GM18502 (cell line): ENCODE measurements around the gene PTPN14.

Source experiments
- ATAC-seq: cut with Tn5 transposase; IDR thresholded peaks from one replicate; pipeline ENCODE4 v1.9.1; 2021; ENCODE audit warnings: mild to moderate bottlenecking; ENCODE audit not compliant: unreplicated experiment, poor library complexity

The PTPN14 gene

DNA sequence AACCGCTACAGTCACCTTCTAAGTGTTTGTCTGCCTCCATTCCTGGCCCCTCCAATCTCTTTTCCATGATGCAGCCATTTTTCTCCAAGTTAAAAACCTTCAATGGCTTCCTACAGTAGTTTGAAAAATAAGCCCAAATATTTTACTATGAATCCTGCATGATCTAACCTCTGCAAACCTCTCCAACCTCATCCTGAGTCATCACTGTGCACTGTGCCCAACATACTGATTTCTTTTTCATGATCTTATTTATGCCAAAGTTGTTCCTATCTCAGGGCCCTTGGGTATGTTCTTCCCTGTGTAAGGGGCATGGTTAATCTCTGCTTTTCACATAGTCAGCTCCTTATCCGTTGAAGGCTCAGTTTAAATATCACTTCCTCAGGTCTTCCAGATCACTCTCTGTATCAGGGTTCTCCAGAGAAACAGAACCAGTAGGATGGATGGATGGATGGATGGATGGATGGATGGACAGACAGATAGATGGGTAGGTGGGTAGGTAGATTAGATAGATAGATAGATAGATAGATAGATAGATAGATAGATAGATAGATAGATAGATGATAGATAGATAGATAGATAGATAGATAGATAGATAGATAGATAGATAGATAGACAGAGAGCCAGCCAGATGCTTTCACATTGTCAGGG is 18.1 kb upstream of the PTPN14 start:
- ATAC-seq: no peak

DNA sequence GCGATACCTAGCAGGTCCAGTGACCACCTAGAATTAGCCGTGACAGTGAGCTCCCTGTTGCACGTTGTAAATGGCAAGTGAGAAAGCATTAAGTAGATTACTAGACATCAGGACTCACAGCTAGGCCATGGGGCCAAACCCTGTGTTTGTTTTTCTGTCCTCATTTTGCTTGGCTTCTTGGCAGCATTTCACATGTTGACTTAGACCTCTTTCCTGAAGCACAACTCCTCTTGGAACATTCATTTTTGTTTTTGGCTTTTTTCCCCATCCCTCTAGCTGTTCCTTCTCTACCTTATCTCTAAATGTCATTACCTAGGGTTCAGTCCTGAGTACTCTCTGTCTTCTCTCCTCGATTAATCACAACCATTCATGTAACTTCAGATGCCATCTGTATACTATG is 16.9 kb upstream of the PTPN14 start:
- no peak for ATAC-seq

DNA sequence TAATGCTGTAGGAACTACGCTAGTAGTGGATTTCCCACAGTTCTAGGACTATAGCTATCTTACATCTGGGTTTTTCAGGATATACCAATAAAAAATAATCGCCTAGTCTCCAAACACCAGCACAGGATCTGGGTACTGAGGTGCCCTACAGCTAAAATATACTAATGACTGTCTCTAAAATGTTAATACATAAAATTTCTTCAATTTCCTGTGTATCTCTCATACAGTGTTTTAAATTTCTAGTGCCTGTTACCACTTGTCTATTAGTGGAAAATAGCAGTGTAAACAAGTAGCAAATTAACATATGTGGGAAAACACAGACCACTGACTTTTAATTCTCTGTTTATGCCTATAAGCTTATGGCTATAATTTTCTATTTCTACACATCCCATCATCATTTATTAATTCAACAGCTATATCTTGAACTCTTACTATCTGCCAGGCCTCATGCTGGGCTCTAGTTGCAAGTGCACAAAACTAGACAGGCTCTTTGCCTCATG is 16.1 kb upstream of the PTPN14 start:
- no peak for ATAC-seq

DNA sequence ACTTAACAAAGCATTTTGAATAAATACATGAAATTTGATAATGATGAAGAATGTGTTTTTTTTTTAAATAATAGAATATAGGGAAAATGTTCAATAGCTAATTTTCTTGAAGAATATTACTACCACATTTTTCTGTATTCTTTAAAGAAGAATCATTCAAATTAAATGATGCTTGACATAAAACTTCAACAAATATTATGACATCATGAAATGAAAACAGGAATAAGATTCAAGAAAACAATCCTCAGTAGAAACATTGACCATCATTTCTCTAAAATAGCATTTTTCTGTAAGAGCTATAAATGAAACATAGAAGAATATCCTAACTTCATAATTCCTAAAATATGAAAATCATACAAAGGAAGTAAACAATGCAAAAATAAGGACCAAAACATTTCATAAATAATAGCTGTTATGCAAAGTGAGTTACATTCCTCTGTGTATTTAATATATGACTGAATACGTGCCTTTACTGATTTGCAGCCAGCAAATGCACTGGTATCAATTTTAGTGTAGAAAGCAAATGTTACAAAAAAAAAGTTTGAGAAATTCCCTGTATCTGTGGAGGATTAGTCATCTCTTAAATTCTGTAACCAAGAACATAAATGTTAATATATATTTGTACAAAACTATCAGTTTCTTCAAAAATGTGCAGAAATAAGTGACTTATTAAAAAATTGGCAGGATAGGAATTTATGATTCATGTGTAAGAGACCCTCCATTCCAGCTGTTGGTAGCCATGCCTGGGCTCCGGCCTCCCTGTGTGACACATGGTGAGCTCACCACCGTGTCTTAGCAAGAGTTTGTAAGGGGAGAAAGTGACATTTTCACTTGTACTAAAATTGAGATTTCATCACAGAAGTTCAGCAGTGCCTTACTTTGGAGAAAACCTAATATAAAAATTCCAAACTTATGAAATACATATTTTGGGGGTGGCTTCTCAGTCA is 15.0 kb upstream of the PTPN14 start:
- ATAC-seq: no peak

DNA sequence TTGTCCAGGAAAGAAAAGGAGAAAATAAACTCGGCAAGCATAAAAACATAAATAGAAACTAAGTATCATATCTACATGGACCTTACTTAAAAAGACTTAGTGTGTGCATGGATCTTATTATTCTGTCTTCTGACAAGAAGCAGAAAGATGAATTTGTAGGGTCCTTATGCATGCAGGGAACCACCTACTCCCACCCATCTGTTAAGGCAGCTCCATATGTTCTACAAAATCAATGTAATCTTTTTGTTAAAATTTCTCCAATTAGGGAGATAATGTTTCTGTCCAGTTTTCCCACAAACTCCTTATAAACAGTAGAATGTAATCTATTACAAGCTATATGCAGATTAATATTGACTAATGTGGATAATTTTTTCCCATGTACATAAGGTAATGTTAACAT is 13.9 kb upstream of the PTPN14 start:
- no peak for ATAC-seq

DNA sequence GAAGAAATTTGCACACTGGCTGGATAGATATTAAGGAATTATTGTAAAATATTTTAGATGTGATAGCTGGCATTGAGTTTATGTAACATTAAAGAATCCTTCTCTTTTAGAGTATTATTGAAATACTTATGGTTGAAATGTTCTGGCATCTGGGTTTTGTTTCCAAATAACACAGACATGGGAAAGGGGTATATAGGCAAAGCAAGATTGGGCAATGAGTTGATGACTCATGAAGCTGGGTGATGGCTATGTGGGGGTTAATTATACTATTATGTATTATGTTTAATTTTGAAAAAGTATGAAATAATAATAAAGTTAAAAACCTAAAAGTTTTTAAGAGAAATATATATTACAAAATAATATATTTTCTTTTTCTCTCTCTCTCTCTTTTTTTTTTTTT is 12.5 kb upstream of the PTPN14 start:
- ATAC-seq: no peak

DNA sequence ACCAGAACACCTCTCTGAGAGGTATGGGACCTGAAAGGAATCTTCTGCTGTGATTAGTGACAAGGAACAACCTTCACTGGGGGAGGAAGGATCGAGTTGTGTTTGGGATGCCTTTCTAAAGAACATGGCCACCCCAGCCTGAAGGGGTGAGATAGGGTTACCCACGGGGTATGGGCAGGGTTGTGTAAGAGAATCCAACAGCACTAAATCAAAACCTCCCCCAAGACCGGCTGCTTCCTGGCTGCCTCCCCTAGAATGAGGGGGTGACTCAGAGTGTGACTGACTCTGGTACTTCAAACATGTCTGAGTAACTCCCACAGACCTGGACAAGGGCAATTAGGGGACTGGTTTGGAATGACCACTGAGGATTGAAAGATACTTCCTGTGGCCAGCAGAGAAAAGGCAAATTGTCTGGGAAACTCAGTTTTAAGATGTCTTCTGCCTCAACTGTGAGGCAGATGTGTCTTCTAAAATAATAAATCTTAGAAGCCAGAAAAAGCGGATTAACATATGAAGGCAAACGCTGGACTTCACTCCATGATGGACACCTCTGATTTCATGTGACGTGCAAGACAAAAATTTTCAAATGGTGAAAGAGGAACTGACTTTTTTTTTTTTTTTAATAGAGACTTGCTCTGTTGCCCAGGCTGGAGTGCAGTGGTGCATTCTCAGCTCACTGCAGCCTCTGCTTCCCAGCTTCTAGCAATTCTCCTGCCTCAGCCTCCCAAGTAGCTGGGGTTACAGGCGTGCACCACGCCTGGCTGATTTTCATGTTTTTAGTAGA is 6.7 kb upstream of the PTPN14 start:
- peak; percentile 48 for ATAC-seq

DNA sequence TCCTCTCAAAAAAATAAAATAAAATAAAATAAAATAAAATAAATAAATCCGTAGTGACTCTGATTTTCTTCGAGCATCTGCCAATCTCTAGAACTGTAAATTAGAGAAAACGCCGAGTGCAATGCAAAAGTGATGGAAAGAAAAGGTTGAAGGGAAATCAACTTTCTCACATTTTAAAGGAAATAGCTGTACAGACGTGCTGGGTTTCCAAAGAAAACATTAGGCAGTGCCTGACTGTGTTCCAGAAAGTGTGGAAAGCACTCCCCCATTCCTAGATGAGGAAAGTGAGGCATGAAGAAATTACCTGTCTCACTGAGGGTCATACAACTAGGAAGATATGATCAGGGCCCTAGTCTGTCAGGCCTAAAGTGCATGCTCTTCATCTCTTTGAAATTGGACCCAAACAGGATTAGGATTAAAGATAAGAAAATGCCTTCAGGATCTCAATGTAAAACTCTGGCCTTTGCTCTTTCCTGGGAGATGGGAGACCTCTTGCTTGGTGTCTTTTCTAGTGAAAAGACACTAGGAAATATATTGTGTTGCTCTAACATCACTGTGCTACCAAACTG is 1.8 kb upstream of the PTPN14 start:
- no peak for ATAC-seq

DNA sequence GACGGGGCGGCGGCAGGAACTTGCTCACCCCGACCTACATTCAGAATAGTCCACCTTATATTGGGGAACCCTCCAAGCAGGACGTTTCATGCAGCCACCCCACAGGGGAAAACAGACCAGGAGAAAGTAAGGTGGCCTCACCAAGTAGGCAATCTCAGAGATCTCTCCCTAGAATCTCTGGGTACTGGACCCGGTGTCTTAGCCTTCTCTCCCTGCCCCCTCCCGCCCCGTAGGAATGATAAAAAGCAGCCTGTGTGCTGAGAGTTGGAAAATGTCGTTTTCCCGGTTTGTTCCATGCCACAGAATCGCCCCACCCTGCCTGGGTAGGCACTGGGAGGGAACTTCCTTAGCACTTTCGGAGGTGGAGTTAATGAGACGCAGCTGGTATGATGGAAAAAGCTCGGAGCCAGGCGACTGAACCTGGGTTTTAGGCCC is 789 bp upstream of the PTPN14 start:
- ATAC-seq: no peak

DNA sequence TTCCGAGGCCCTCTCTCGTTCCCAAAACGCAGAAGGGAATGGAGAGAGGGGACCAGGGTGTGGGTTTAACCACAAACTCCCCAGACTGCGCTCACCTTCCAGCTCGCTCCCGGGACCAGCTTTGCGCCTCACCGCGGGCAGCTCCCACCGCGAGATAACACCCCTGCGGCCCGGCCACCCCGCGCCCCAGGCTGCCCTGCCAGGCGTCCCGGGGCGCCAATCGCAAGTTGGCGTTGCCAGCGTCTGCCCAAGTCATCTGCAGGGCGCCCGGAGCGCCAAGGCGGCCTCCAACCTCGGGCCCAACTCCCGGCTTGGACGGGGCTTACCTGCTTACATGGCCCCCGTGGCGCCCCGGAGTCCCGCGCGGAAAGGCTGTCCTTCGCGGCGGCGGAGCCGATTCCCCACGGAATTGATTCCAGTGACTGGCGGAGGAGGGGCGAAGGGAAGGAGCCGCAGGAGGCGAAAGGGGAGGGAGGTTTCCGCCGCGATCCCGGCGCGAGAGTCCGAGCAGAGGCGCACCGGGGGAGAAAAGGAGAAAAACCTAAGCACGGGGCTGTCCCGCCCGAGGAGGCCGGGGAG is 456 bp downstream of the PTPN14 start:
- peak; percentile 40 for ATAC-seq

DNA sequence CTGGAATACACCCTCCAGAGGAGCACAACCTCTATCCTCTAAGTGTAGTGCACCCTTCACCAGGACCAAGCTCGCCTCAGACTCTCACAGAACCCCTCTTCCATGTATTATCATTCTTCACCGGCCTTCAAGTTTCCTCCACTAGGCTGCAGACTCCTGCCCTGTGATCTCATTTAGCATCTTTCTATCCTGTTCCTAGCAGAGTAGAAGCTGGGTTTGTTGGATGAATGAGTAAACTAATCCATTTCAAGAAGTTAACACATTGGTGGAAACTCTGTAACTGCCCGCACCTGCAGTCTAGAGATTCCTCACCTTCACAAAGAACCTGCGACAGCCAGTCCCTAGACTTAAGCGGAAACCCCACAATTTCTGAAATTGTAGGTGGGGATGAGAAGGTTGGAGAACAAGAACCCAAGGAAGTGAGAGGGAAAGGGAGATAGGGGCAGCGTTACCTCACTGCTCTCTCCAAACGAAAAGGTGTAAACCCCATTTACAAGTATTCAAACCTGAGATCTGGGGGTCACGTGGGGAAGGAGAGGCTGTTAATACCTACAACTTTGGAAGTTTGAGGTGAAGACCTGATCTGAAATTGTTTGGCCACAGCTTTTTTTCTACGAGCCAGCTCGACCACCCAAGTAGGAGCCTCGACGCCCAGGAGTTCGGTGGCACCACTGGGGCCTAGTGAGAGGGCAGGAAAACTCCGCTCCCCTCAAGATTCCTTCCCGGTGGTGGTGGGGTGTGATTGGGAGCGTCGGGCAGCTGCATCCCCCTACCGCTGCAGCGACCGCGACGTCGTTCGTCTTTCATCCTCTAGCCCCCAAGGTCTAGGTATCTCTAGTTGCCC is 1.2 kb downstream of the PTPN14 start:
- ATAC-seq: no peak

DNA sequence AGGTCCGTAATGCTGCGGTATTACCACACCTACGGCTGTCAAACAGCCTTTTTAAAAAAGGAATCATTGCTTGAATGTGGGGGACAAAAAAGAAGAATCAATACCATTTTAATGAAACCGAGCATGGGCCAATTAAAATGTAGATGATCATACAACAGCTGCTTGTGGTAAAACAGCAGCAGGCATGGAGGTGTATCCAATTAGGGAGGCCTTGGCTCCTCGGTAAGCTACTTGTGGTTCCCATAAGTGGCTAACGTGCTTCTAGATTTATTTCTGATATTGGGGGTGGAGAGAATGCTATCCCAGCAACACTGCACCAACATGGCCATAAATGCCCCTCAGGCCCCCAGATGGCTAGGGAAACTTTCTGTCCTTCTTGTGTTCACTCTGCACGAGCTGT is 1.8 kb downstream of the PTPN14 start:
- no peak for ATAC-seq

DNA sequence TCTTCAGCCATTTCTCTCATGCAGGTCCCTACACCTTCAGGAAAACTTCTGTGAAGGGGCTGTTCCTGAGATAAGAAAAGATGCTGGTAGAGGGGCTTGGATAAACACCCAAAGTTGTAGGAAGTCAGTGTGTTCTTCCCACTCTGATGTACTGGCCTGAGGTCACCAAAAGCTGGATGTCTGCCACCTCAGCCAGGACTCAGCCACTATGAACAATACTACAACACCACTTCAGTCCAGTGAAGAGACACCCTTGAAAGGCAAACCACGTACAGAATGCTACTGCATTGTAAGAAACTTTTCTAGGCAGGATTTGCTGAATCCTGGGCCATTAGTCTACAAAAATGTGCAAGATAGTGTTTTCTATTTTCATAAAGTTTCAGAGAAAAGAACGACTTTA is 2.4 kb downstream of the PTPN14 start:
- ATAC-seq: no peak

DNA sequence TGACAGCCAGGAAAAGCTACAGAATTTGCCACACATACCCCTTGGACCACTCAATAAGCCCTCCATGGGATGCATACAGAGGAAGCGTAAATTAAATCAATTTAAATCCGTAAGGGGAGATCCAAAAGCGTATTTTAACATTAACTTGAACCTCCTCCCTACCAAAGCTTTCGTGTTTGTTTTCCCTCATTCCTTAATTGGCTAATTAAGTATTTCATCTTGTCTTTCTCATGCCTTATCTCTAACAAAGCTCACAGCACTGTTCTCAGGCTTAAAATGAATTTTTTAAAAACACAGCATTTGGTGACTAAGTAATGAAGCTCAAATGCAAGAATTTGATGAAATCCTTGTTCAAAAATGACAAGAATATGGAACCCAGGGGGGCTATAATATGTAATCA is 3.1 kb downstream of the PTPN14 start:
- no peak for ATAC-seq

DNA sequence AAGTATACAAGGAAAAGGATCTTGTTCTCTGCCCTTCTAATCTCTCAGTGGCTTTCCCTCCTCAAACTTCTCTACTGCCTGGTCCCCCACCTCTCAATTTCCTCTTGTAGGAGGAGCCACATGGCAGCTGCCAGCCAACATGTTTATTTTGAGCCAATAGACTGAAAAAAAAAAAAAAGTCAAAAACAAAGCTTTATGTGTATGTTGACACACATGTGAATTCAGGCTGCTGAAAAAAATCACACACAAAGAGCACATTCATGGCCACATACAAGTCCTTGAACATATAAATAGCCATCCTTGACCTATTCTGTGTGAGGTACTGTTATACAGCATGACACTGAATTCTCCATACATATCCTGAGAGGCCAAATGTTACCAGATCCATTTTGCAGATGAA is 3.7 kb downstream of the PTPN14 start:
- ATAC-seq: no peak

DNA sequence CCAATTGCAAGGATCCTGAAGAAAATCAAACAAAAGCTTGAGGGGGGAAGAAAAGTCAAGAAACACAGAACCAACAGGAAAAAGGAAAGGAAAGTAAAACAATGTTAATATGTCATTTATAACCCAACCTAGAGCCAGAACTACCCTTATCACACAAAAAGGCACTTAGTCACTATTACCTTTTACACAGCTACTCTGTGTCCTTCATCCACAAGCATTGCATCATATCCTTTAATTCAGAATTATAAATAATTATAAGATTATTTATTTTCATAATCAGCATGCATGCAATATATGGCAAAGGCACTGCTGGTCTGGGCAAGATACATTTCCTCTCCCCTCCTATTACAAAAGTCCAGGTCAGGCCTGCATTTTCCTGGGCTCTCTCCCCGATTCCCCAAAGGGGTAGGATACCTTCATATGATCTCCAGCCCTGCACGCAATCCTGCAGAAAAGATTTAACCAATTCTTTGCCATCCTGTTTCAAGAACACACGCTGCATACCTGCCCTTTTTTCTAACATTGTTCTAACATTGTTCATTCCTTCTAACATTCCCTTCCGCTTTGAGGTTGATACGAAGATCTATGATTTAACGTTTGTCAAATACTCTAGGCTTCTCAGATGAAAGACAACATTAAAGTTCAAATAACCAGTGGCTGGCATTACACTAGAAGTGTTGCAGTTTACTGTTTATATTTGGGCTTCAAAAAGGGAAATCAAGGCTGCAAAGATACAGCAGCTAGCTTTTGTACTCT is 4.3 kb downstream of the PTPN14 start:
- ATAC-seq: no peak

DNA sequence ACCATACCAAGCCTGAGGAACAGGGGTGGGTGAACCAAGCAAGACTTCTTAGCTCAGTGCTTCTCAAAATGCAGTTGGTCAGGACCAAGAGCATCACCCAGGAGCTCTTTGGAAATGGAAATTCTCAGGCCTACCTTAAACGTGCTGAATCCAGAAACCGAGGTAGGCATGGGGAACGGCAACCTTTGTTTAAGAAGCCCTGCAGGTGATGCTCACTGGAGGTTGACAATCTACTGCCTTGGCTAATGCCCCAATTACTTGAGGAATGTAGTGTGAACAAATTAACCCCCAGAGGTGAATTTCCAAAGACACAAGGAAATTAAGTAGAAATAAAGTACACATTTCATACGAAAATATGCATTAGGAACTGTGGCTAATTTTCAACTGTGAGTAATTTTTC is 5.3 kb downstream of the PTPN14 start:
- ATAC-seq: no peak

DNA sequence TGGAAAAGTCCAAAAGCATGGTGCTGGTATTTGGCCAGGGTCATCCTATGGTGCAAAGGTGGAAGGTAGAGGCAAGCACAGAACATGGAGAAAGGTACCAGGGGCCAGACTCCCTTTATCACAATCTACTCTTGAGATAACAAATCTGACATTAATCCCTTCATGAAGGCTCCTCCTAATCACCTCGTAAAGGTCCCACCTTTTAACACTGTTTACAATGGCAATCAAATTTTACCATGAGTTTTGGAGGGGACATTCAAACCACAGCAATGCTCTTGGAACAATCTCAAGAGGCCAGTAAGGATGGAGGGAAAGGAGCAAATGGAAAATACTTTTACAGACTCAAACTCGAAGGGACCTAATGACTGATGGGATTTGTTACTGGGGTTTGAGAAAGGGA is 6.1 kb downstream of the PTPN14 start:
- ATAC-seq: no peak

DNA sequence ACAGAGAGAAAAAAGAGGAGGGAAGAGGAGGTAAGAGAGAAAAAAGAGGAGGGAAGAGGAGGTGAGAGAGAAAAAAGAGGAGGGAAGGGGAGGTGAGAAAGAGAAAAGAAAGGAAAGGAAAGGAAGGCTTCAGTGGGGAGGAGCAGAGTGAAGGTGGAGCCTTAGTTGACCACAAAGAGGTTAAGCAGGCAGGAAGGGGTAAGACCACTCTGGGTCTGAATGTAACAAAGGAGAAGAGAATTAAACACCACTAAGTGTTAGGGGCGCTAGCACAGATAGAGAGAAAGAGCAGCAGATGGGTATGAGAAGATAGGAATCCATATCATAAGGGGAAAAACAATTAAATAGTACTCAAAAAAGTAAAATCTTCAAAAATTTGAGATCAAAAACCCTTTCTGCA is 6.6 kb downstream of the PTPN14 start:
- ATAC-seq: no peak
